Liver (tissue), 10 donors: Measurements from ENCODE around the gene IRF3. TPM values are rescaled to one million over a fixed set of nuclear protein-coding genes. Genes with fewer than 3 reads are reported as not detected.

ENCODE experiments used
- DNase-seq: peaks from one replicate; pipeline ENCODE4 v3.0.0-alpha.2; 2017; ENCODE audit warnings: low spot score
- H3K27ac ChIP-seq, 2 donors: one replicate each; pipeline ENCODE4 v1.7.0; 2013; ENCODE audit warnings: inconsistent platforms in 2 of 2, low read length in 2 of 2, control low read depth in 1 of 2, low read depth in 1 of 2, mild to moderate bottlenecking in 1 of 2
- H3K27me3 ChIP-seq, 4 donors: one replicate each; pipeline versions ENCODE4 v1.6.1 to v1.7.0; 2013; ENCODE audit warnings: low read length in 3 of 4, inconsistent platforms in 1 of 4, mild to moderate bottlenecking in 1 of 4, moderate library complexity in 1 of 4; ENCODE audit not compliant: control insufficient read depth in 4 of 4, insufficient read depth in 4 of 4
- H3K36me3 ChIP-seq, 4 donors: one replicate each; pipeline versions ENCODE4 v1.6.1 to v1.7.0; 2013; ENCODE audit warnings: low read length in 3 of 4, mild to moderate bottlenecking in 3 of 4, low read depth in 1 of 4, moderate library complexity in 1 of 4; ENCODE audit not compliant: control insufficient read depth in 4 of 4, insufficient read depth in 3 of 4
- H3K4me1 ChIP-seq, 4 donors: one replicate each; pipeline versions ENCODE4 v1.6.1 to v1.7.0; 2013; ENCODE audit warnings: low read length in 3 of 4, mild to moderate bottlenecking in 3 of 4, moderate library complexity in 1 of 4; ENCODE audit not compliant: control insufficient read depth in 4 of 4, insufficient read depth in 4 of 4
- H3K4me3 ChIP-seq, 3 donors: one replicate each; pipeline versions ENCODE4 v1.6.1 to v1.7.0; 2013; ENCODE audit warnings: low read length in 3 of 3, control low read depth in 1 of 3, low read depth in 1 of 3, mild to moderate bottlenecking in 1 of 3
- H3K9ac ChIP-seq, 2 donors: one replicate each; pipeline ENCODE4 v1.7.0; 2013; ENCODE audit warnings: low read length in 2 of 2, mild to moderate bottlenecking in 2 of 2, moderate library complexity in 2 of 2, control low read depth in 1 of 2, low read depth in 1 of 2
- H3K9me3 ChIP-seq, 4 donors: one replicate each; pipeline versions ENCODE4 v1.6.1 to v1.7.0; 2013; ENCODE audit warnings: low read length in 3 of 4; ENCODE audit not compliant: control insufficient read depth in 4 of 4
- ATF3 ChIP-seq: IDR thresholded peaks from 2 replicates; pipeline ENCODE4 v1.6.1; 2016; ENCODE audit warnings: antibody characterized with exemption
- EGR1 ChIP-seq, 2 donors: IDR thresholded peaks; 2 replicates each; pipeline ENCODE4 v1.6.1; 2016 to 2018; ENCODE audit warnings: antibody characterized with exemption in 2 of 2, low read depth in 2 of 2
- FOXA1 ChIP-seq: IDR thresholded peaks from 2 replicates; pipeline ENCODE4 v1.6.1; 2016; ENCODE audit warnings: antibody characterized with exemption
- FOXA2 ChIP-seq: IDR thresholded peaks from 2 replicates; pipeline ENCODE4 v1.6.1; 2016; ENCODE audit warnings: antibody characterized with exemption
- GABPA ChIP-seq, 2 donors: IDR thresholded peaks in 1 of 2; conservative IDR thresholded peaks in 1 of 2; 2 replicates each; pipeline ENCODE4 v1.6.1; 2016; ENCODE audit warnings: antibody characterized with exemption in 2 of 2, mild to moderate bottlenecking in 1 of 2, moderate library complexity in 1 of 2
- HNF4A ChIP-seq, 2 donors: conservative IDR thresholded peaks; 2 replicates each; pipeline ENCODE4 v1.6.1; 2016; ENCODE audit warnings: antibody characterized with exemption in 2 of 2, mild to moderate bottlenecking in 2 of 2
- HNF4G ChIP-seq: IDR thresholded peaks from 2 replicates; pipeline ENCODE4 v1.6.1; 2016; ENCODE audit warnings: antibody characterized with exemption
- JUND ChIP-seq, 2 donors: IDR thresholded peaks; 2 replicates each; pipeline ENCODE4 v1.6.1; 2016; ENCODE audit warnings: antibody characterized with exemption in 2 of 2
- MAX ChIP-seq: IDR thresholded peaks from 2 replicates; pipeline ENCODE4 v1.6.1; 2016; ENCODE audit warnings: antibody characterized with exemption
- NR2F2 ChIP-seq: IDR thresholded peaks from 2 replicates; pipeline ENCODE4 v1.6.1; 2016; ENCODE audit warnings: antibody characterized with exemption
- RAD21 ChIP-seq, 2 donors: IDR thresholded peaks; 2 replicates each; pipeline ENCODE4 v1.6.1; 2016; ENCODE audit warnings: antibody characterized with exemption in 2 of 2, mild to moderate bottlenecking in 2 of 2
- REST ChIP-seq: IDR thresholded peaks from 2 replicates; pipeline ENCODE4 v1.6.1; 2016; ENCODE audit warnings: antibody characterized with exemption, mild to moderate bottlenecking
- RXRA ChIP-seq, 2 donors: IDR thresholded peaks; 2 replicates each; pipeline ENCODE4 v1.6.1; 2017 to 2018; ENCODE audit warnings: antibody characterized with exemption in 2 of 2, mild to moderate bottlenecking in 1 of 2
- SP1 ChIP-seq: IDR thresholded peaks from 2 replicates; pipeline ENCODE4 v1.6.1; 2018; ENCODE audit warnings: antibody characterized with exemption, mild to moderate bottlenecking
- TAF1 ChIP-seq: conservative IDR thresholded peaks from 2 replicates; pipeline ENCODE4 v1.6.1; 2016; ENCODE audit warnings: antibody characterized with exemption, mild to moderate bottlenecking
- YY1 ChIP-seq: IDR thresholded peaks from 2 replicates; pipeline ENCODE4 v1.6.1; 2016; ENCODE audit warnings: antibody characterized with exemption, mild to moderate bottlenecking
- ZBTB33 ChIP-seq: IDR thresholded peaks from 2 replicates; pipeline ENCODE4 v1.6.1; 2016; ENCODE audit warnings: antibody characterized with exemption
- WGBS: extraction: QIAGEN DNeasy Blood & Tissue Kit; methylation state at CpG from one replicate; pipeline ENCODE4 v1.1.7; 2013; 5-methylcytosine and 5-hydroxymethylcytosine counted together
- polyA plus RNA-seq, 2 donors: library from polyadenylated mRNA; stranded (reverse) in 1 of 2; unstranded in 1 of 2; fragments of 200-250 nt in 1 of 2; fragments of >200 nt in 1 of 2; fragmentation: Nextera tagmentation in 1 of 2; extraction: Ambion mirVana in 1 of 2; gene quantifications; one replicate each; pipeline versions ENCODE4 v1.2.1 to v1.2.3, GENCODE V29; 2013 to 2015
- small RNA-seq: library from RNA; depleted of rRNA; stranded (forward); fragments of <200 nt; gene quantifications from one replicate; pipeline ENCODE3, GENCODE V24; 2014
- total RNA-seq, 2 donors: library from RNA; depleted of rRNA; stranded (reverse); fragments of >200 nt; gene quantifications; one replicate each; pipeline ENCODE4 v1.2.3, GENCODE V29; 2014
- donor health status: healthy.
- donor health status: healthy.
- donor health status: healthy.
- donor health status: healthy.
- donor health status: healthy.

The IRF3 gene
- total and polyA plus RNA-seq, 4 donors: 18.2 to 33.6 (median 28.1) TPM

GRCh38 chr19:49613374-49613773 is 52.3 kb downstream of the IRF3 start:
- WGBS: 87% methylated on average over 4 of the region's 4 CpGs
- TF ChIP-seq MAX (no peak), ZBTB33 (no peak), HNF4A (conservative IDR thresholded peaks at IDR 0.05) (no peak), ATF3 (no peak), TAF1 (no peak), EGR1 (IDR thresholded peaks at IDR 0.05; ENCODE audit: low read depth in 2 of 2) (no peak), REST (no peak), RXRA (IDR thresholded peaks at IDR 0.05) (no peak), NR2F2 (no peak), HNF4G (no peak), FOXA1 (no peak), SP1 (no peak), YY1 (no peak), GABPA (IDR thresholded peaks at IDR 0.05 in 1 of 2, conservative IDR thresholded peaks at IDR 0.05 in 1 of 2) (no peak), FOXA2 (no peak), RAD21 (IDR thresholded peaks at IDR 0.05) (no peak), JUND (IDR thresholded peaks at IDR 0.05) (no peak)

More at GRCh38 chr19:49613374-49613773, 52.3 kb downstream of the IRF3 start:
- DNase-seq: no peak
- no peaks in the 10 kb centered on the region for H3K4me1 ChIP-seq
- no peaks in the 10 kb centered on the region for H3K9me3 ChIP-seq
- H3K27me3 ChIP-seq: no peaks in the 10 kb centered on the region
- peaks cover 5 to 41% (median 13%) of the 10 kb centered on the region in 4 donors for H3K36me3 ChIP-seq
- H3K9ac ChIP-seq: no peak overlapping the region
- no peak overlapping the region for H3K4me3 ChIP-seq
- H3K27ac ChIP-seq: no peak overlapping the region

Small RNA genes within 50 kb of the gene (small RNA-seq; reads per million reads assigned to genes)
- gene MIR5088: not detected

Other genes starting within 250 kb of the IRF3 start
- gene PTH2, start 242.4 kb downstream of the IRF3 start, total RNA-seq: not detected
- not detected for gene PTH2, start 242.4 kb downstream of the IRF3 start, polyA plus RNA-seq
- gene GFY, start 240.5 kb downstream of the IRF3 start, total RNA-seq: not detected
- gene GFY, start 240.5 kb downstream of the IRF3 start, polyA plus RNA-seq: not detected
- gene SLC17A7, start 224.3 kb downstream of the IRF3 start, total RNA-seq: under 1 TPM in 1 of 2 donors, not detected in 1; 0.08 TPM
- under 1 TPM in 1 of 2 donors, not detected in 1; 0.06 TPM for gene SLC17A7, start 224.3 kb downstream of the IRF3 start, polyA plus RNA-seq
- 10 to 100 TPM; 48.6 to 59.4 TPM for gene PIH1D1, start 214.0 kb downstream of the IRF3 start, total RNA-seq
- 10 to 100 TPM; 41.4 to 45.8 TPM for gene PIH1D1, start 214.0 kb downstream of the IRF3 start, polyA plus RNA-seq
- 10 to 100 TPM; 21.3 to 35.8 TPM for gene ALDH16A1, start 212.6 kb downstream of the IRF3 start, total RNA-seq
- gene ALDH16A1, start 212.6 kb downstream of the IRF3 start, polyA plus RNA-seq: 10 to 100 TPM in 1 of 2 donors, 1 to 10 TPM in 1; 5.2 to 21.8 TPM
- gene FLT3LG, start 191.6 kb downstream of the IRF3 start, total RNA-seq: 1 to 10 TPM in 1 of 2 donors, under 1 TPM in 1; 0.65 to 1.8 TPM
- gene FLT3LG, start 191.6 kb downstream of the IRF3 start, polyA plus RNA-seq: 1 to 10 TPM; 2.5 to 4.3 TPM
- gene RPL13A, start 178.2 kb downstream of the IRF3 start, total RNA-seq: 1,000 to 10,000 TPM in 1 of 2 donors, 100 to 1,000 TPM in 1; 444 to 1,553 TPM
- 1,000 to 10,000 TPM in 1 of 2 donors, 100 to 1,000 TPM in 1; 472 to 1,021 TPM for gene RPL13A, start 178.2 kb downstream of the IRF3 start, polyA plus RNA-seq
- 1,000 to 10,000 TPM in 1 of 2 donors, 100 to 1,000 TPM in 1; 985 to 1,212 TPM for gene RPS11, start 169.4 kb downstream of the IRF3 start, total RNA-seq
- 1,000 to 10,000 TPM in 1 of 2 donors, 100 to 1,000 TPM in 1; 514 to 1,329 TPM for gene RPS11, start 169.4 kb downstream of the IRF3 start, polyA plus RNA-seq
- 100 to 1,000 TPM; 123 to 146 TPM for gene FCGRT, start 153.2 kb downstream of the IRF3 start, total RNA-seq
- gene FCGRT, start 153.2 kb downstream of the IRF3 start, polyA plus RNA-seq: 100 to 1,000 TPM; 237 TPM
- gene RCN3, start 137.9 kb downstream of the IRF3 start, total RNA-seq: 1 to 10 TPM; 4.9 to 9.8 TPM
- 1 to 10 TPM; 5.8 to 8.2 TPM for gene RCN3, start 137.9 kb downstream of the IRF3 start, polyA plus RNA-seq
- 10 to 100 TPM; 19.3 to 33.3 TPM for gene NOSIP, start 85.3 kb downstream of the IRF3 start, total RNA-seq
- gene NOSIP, start 85.3 kb downstream of the IRF3 start, polyA plus RNA-seq: 10 to 100 TPM; 27.7 to 45.2 TPM
- gene PRRG2, start 84.5 kb downstream of the IRF3 start, total RNA-seq: 1 to 10 TPM; 1.1 to 1.4 TPM
- 1 to 10 TPM; 2.8 TPM for gene PRRG2, start 84.5 kb downstream of the IRF3 start, polyA plus RNA-seq
- 1 to 10 TPM; 2.8 TPM for gene PRR12, start 74.7 kb downstream of the IRF3 start, total RNA-seq
- gene PRR12, start 74.7 kb downstream of the IRF3 start, polyA plus RNA-seq: 1 to 10 TPM in 1 of 2 donors, under 1 TPM in 1; 0.86 to 3.5 TPM
- 1 to 10 TPM; 4.1 to 5.7 TPM for gene RRAS, start 25.7 kb downstream of the IRF3 start, total RNA-seq
- gene RRAS, start 25.7 kb downstream of the IRF3 start, polyA plus RNA-seq: 10 to 100 TPM; 16.5 to 18.5 TPM
- 10 to 100 TPM in 1 of 2 donors, 1 to 10 TPM in 1; 9.2 to 10.6 TPM for gene SCAF1, start 23.6 kb downstream of the IRF3 start, total RNA-seq
- gene SCAF1, start 23.6 kb downstream of the IRF3 start, polyA plus RNA-seq: 10 to 100 TPM in 1 of 2 donors, 1 to 10 TPM in 1; 4.6 to 17.6 TPM
- gene BCL2L12, start 76 bp upstream of the IRF3 start, total RNA-seq: 1 to 10 TPM; 1.6 to 6.3 TPM
- gene BCL2L12, start 76 bp upstream of the IRF3 start, polyA plus RNA-seq: 10 to 100 TPM in 1 of 2 donors, 1 to 10 TPM in 1; 7.2 to 15.7 TPM
- gene PRMT1, start 11.4 kb upstream of the IRF3 start, total RNA-seq: 10 to 100 TPM; 61.6 to 67.2 TPM
- gene PRMT1, start 11.4 kb upstream of the IRF3 start, polyA plus RNA-seq: 10 to 100 TPM; 35.1 to 46.0 TPM
- under 1 TPM; 0.28 to 0.84 TPM for gene ADM5, start 23.7 kb upstream of the IRF3 start, total RNA-seq
- gene ADM5, start 23.7 kb upstream of the IRF3 start, polyA plus RNA-seq: under 1 TPM; 0.11 to 0.23 TPM
- under 1 TPM; 0.37 to 0.50 TPM for gene CPT1C, start 25.3 kb upstream of the IRF3 start, total RNA-seq
- gene CPT1C, start 25.3 kb upstream of the IRF3 start, polyA plus RNA-seq: under 1 TPM; 0.67 to 0.75 TPM
- under 1 TPM; 0.08 to 0.61 TPM for gene TSKS, start 97.4 kb upstream of the IRF3 start, total RNA-seq
- gene TSKS, start 97.4 kb upstream of the IRF3 start, polyA plus RNA-seq: under 1 TPM in 1 of 2 donors, not detected in 1; 0.07 TPM
- 100 to 1,000 TPM in 1 of 2 donors, 10 to 100 TPM in 1; 58.0 to 123 TPM for gene AP2A1, start 101.1 kb upstream of the IRF3 start, total RNA-seq
- 10 to 100 TPM; 20.1 to 57.0 TPM for gene AP2A1, start 101.1 kb upstream of the IRF3 start, polyA plus RNA-seq
- gene FUZ, start 147.4 kb upstream of the IRF3 start, total RNA-seq: 10 to 100 TPM in 1 of 2 donors, 1 to 10 TPM in 1; 3.8 to 12.5 TPM
- gene FUZ, start 147.4 kb upstream of the IRF3 start, polyA plus RNA-seq: 1 to 10 TPM; 6.4 to 7.6 TPM
- 10 to 100 TPM in 1 of 2 donors, 1 to 10 TPM in 1; 7.6 to 24.1 TPM for gene MED25, start 152.4 kb upstream of the IRF3 start, total RNA-seq
- 10 to 100 TPM in 1 of 2 donors, 1 to 10 TPM in 1; 4.7 to 11.5 TPM for gene MED25, start 152.4 kb upstream of the IRF3 start, polyA plus RNA-seq
- gene PTOV1, start 185.3 kb upstream of the IRF3 start, total RNA-seq: 10 to 100 TPM; 38.0 to 40.7 TPM
- gene PTOV1, start 185.3 kb upstream of the IRF3 start, polyA plus RNA-seq: 10 to 100 TPM; 41.9 to 52.3 TPM
- 10 to 100 TPM; 17.3 to 30.9 TPM for gene PNKP, start 201.7 kb upstream of the IRF3 start, total RNA-seq
- 10 to 100 TPM; 18.5 to 21.1 TPM for gene PNKP, start 201.7 kb upstream of the IRF3 start, polyA plus RNA-seq
- 10 to 100 TPM in 1 of 2 donors, 1 to 10 TPM in 1; 6.8 to 10.3 TPM for gene AKT1S1, start 211.5 kb upstream of the IRF3 start, total RNA-seq
- gene AKT1S1, start 211.5 kb upstream of the IRF3 start, polyA plus RNA-seq: 10 to 100 TPM; 15.4 to 43.9 TPM
- gene TBC1D17, start 211.8 kb upstream of the IRF3 start, total RNA-seq: 10 to 100 TPM; 11.3 to 14.9 TPM
- 10 to 100 TPM; 19.5 to 27.9 TPM for gene TBC1D17, start 211.8 kb upstream of the IRF3 start, polyA plus RNA-seq
- gene IL4I1, start 231.0 kb upstream of the IRF3 start, total RNA-seq: under 1 TPM; 0.08 to 0.75 TPM
- gene IL4I1, start 231.0 kb upstream of the IRF3 start, polyA plus RNA-seq: under 1 TPM; 0.17 to 0.30 TPM